ENCODE results near the gene PTPRG.
"Not testable (repeated sequence)": the region's sequence is repeated elsewhere in the genome, so short reads cannot be mapped to it uniquely, and the experiment has no call there.

Gene PTPRG

GRCh38 chr3:61690016-61690415 lies 128.6 kb downstream of the PTPRG start:
- DNase-seq = no peak

GRCh38 chr3:61691466-61691865 lies 130.1 kb downstream of the PTPRG start:
- DNase-seq = no peak

- no peak for DNase-seq
Observed at GRCh38 chr3:61697301-61697700, 135.9 kb downstream of the PTPRG start.

- DNase-seq = not testable (repeated sequence)
Observed at GRCh38 chr3:61698278-61699072, 137.1 kb downstream of the PTPRG start.

- DNase-seq = no peak
Observed at GRCh38 chr3:61699622-61700021, 138.3 kb downstream of the PTPRG start.

- no peak for DNase-seq
Observed at GRCh38 chr3:61701011-61701410, 139.6 kb downstream of the PTPRG start.

GRCh38 chr3:61702453-61702852 lies 141.1 kb downstream of the PTPRG start:
- no peak for DNase-seq

GRCh38 chr3:61704807-61705206 lies 143.4 kb downstream of the PTPRG start:
- no peak for DNase-seq

- no peak for DNase-seq
Observed at GRCh38 chr3:61707492-61707891, 146.1 kb downstream of the PTPRG start.

GRCh38 chr3:61710920-61711319 lies 149.5 kb downstream of the PTPRG start:
- DNase-seq = not testable (repeated sequence)

- DNase-seq = no peak
Observed at GRCh38 chr3:61714225-61714624, 152.9 kb downstream of the PTPRG start.

GRCh38 chr3:61715886-61716527 lies 154.6 kb downstream of the PTPRG start:
- DNase-seq = no peak

GRCh38 chr3:61716693-61717092 lies 155.3 kb downstream of the PTPRG start:
- not testable (repeated sequence) for DNase-seq

GRCh38 chr3:61718565-61718964 lies 157.2 kb downstream of the PTPRG start:
- DNase-seq = no peak

GRCh38 chr3:61719278-61719977 lies 158.1 kb downstream of the PTPRG start:
- no peak for DNase-seq

- no peak for DNase-seq
Observed at GRCh38 chr3:61723038-61723437, 161.7 kb downstream of the PTPRG start.

GRCh38 chr3:61724183-61724582 lies 162.8 kb downstream of the PTPRG start:
- DNase-seq = no peak

- DNase-seq = no peak
Observed at GRCh38 chr3:61724801-61725200, 163.4 kb downstream of the PTPRG start.

GRCh38 chr3:61725851-61726333 lies 164.5 kb downstream of the PTPRG start:
- DNase-seq = peak; percentile 23

- DNase-seq = no peak
Observed at GRCh38 chr3:61727435-61727834, 166.1 kb downstream of the PTPRG start.

GRCh38 chr3:61729038-61729634 lies 167.8 kb downstream of the PTPRG start:
- DNase-seq = no peak

- no peak for DNase-seq
Observed at GRCh38 chr3:61730056-61730455, 168.7 kb downstream of the PTPRG start.

- DNase-seq = no peak
Observed at GRCh38 chr3:61730577-61731231, 169.3 kb downstream of the PTPRG start.

Measured in HCEC 1CT (cell line).